ENCODE measurements around the gene MAPK14. TPM values are rescaled to one million over a fixed set of nuclear protein-coding genes. Genes with fewer than 3 reads are reported as not detected.
A peak's percentile ranks its signal among the peaks of the same experiment; 100 is the strongest.

The MAPK14 gene
- total and polyA plus RNA-seq, 9 of the 15 experiments (the other 6 are each of a cell fraction or from before 2014, with no cell fraction given): 8.8 to 62.7 (median 35.5) TPM

DNA sequence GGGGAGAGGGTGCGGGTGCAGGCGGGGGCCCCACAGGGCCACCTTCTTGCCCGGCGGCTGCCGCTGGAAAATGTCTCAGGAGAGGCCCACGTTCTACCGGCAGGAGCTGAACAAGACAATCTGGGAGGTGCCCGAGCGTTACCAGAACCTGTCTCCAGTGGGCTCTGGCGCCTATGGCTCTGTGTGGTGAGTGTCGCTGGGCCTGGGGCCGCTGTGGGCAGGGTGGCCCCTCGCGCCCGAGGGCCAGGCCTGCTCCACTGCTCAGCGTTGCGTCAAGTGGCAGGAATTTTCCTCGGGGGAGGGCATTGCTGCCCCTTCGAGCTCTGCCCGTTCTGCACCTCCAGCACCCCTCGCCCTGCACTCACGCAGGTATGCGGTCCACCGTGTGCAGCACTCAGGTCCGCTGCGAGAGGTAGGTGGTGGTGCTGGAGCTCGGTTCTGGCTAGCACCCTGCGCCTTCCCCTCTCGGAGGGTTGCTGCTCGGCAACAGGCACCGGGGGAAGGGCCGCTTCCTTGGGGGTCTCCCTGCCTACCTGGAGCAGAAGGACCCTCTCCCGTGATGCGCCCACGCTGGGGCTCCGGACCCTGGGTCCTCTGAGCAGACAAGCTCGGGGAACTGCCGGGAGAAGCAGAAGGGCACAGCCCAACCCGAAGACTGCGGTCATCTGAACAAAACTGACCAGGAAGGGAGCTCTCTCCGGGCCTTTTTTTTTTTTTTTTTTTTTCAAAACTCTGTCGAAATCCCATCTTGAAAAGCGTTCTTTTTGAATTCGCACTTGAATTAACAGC is 674 bp downstream of the MAPK14 start (continued):
- TF ChIP-seq FOXP4 (CRISPR knock-in tag; IDR thresholded peaks at IDR 0.05; ENCODE audit: borderline replicate concordance) (peak; percentile 84; the same call in 1 of the 2 replicates), NUFIP1 (IDR thresholded peaks at IDR 0.05; ENCODE audit: partially characterized antibody) (no peak), HDAC1 (IDR thresholded peaks at IDR 0.05) (peak in 1 of 2 experiments; percentile 21; a peak in 2 of 4 replicates), ZNF695 (CRISPR knock-in tag; IDR thresholded peaks at IDR 0.05) (0 out of 2 replicates have a peak, but pooled peaks have one; percentile 65), SNRNP70 (optimal IDR thresholded peaks at IDR 0.05; ENCODE audit: low read depth, low read length) (no peak), DNMT1 (IDR thresholded peaks at IDR 0.05) (no peak), RBM22 (IDR thresholded peaks at IDR 0.05; ENCODE audit: low read depth, low read length, poor library complexity, severe bottlenecking) (no peak), ZNF143 (CRISPR knock-in tag; IDR thresholded peaks at IDR 0.05) (peak; percentile 58; the same call in 1 of the 2 replicates), ZNF518B (CRISPR knock-in tag; IDR thresholded peaks at IDR 0.05) (no peak), CREBBP (IDR thresholded peaks at IDR 0.05; ENCODE audit: low read depth, low read length) (no peak), SIN3A (IDR thresholded peaks at IDR 0.05; ENCODE audit: borderline replicate concordance in 2 of 2, control insufficient read depth in 1 of 2, low read depth in 2 of 2, low read length in 2 of 2) (no peak), ZKSCAN8 (CRISPR knock-in tag; IDR thresholded peaks at IDR 0.05) (no peak)
- TF ChIP-seq, protein P1, sequence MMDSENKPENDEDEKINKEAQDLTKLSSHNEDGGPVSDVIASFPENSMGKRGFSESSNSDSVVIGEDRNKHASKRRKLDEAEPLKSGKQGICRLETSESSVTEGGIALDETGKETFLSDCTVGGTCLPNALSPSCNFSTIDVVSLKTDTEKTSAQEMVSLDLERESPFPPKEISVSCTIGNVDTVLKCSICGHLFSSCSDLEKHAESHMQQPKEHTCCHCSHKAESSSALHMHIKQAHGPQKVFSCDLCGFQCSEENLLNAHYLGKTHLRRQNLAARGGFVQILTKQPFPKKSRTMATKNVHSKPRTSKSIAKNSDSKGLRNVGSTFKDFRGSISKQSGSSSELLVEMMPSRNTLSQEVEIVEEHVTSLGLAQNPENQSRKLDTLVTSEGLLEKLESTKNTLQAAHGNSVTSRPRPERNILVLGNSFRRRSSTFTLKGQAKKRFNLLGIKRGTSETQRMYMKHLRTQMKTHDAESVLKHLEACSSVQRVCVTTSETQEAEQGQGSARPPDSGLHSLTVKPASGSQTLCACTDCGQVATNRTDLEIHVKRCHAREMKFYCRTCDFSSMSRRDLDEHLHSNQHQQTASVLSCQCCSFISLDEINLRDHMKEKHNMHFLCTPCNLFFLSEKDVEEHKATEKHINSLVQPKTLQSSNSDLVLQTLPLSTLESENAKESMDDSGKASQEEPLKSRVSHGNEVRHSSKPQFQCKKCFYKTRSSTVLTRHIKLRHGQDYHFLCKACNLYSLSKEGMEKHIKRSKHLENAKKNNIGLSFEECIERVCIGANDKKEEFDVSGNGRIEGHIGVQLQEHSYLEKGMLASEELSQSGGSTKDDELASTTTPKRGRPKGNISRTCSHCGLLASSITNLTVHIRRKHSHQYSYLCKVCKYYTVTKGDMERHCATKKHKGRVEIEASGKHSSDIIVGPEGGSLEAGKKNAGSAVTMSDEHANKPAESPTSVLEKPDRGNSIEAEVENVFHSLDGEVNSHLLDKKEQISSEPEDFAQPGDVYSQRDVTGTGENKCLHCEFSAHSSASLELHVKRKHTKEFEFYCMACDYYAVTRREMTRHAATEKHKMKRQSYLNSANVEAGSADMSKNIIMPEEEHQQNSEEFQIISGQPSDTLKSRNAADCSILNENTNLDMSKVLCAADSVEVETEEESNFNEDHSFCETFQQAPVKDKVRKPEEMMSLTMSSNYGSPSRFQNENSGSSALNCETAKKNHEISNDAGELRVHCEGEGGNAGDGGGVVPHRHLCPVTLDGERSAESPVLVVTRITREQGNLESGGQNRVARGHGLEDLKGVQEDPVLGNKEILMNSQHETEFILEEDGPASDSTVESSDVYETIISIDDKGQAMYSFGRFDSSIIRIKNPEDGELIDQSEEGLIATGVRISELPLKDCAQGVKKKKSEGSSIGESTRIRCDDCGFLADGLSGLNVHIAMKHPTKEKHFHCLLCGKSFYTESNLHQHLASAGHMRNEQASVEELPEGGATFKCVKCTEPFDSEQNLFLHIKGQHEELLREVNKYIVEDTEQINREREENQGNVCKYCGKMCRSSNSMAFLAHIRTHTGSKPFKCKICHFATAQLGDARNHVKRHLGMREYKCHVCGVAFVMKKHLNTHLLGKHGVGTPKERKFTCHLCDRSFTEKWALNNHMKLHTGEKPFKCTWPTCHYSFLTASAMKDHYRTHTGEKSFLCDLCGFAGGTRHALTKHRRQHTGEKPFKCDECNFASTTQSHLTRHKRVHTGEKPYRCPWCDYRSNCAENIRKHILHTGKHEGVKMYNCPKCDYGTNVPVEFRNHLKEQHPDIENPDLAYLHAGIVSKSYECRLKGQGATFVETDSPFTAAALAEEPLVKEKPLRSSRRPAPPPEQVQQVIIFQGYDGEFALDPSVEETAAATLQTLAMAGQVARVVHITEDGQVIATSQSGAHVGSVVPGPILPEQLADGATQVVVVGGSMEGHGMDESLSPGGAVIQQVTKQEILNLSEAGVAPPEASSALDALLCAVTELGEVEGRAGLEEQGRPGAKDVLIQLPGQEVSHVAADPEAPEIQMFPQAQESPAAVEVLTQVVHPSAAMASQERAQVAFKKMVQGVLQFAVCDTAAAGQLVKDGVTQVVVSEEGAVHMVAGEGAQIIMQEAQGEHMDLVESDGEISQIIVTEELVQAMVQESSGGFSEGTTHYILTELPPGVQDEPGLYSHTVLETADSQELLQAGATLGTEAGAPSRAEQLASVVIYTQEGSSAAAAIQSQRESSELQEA (IDR thresholded peaks at IDR 0.05; ENCODE audit: low read depth): no peak
